Stimulated activated CD4-positive, alpha-beta T cell treated with anti-CD3 and anti-CD28 coated beads, TNF-alpha, amount 100 ng/mL, for 48 hours (primary cell): ENCODE data around the gene SFMBT2.

ENCODE experiments used
- DNase-seq, 3 donors: peaks; one replicate each; pipeline ENCODE4 v3.0.0-alpha.2; 2020; ENCODE audit warnings: low read depth in 3 of 3

The SFMBT2 gene

DNA sequence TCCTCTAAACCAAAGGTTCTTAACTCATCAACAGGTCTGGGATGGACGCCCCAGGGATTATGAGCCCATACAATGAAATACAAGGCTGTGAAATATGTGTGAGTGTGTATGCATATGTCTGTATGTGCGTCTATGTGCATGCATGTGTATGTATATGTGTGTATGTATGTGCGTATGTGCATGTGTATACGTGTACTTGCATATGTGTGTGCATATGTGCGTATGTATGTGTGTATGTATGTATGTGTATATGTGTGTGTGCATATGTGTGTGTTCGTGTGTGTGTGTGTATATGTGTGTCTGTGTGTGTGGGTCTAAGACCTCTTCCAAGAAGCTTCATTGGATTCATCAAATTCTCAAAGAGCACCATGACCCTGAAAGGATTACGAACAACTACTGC lies 112.3 kb downstream of the SFMBT2 start:
- DNase-seq: no peak

DNA sequence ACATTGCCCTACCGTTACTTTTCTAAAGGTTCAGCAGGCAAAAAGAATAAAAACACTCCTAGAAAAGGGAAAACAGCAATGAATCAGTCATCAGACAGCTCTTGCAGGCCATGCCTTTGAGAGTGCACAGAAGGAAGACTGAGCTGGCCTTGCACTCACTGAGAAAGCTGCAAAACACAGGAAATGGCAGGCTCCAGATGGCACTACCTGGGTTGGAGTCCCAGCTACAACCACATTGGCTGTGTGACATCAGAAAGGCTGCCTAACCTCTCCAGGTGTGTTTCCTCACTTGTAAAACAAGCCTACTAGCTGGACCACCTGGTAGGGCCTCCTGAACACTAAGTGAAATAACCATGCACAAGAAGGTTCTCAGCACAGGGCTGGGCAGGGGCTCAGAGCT lies 113.7 kb downstream of the SFMBT2 start:
- DNase-seq: no peak

DNA sequence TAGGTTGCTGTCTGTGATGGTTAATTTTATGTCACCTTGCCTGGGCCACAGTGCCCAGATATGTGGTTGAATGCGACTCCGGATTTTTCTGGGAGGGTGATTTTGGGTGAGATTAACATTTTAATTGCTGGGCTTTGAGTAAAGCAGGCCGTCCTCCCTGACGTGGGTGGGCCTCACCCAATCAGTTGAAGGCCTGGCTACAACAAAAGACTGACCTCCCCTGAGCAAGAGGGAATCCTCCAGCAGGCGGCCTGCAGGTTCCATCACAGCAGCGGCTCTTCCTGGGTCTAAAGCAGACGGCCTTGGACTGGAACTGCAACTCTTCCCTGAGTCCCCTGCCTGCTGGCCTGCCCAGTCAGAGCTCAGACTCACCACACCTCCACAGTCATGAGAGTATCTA lies 114.2 kb downstream of the SFMBT2 start:
- DNase-seq: no peak

DNA sequence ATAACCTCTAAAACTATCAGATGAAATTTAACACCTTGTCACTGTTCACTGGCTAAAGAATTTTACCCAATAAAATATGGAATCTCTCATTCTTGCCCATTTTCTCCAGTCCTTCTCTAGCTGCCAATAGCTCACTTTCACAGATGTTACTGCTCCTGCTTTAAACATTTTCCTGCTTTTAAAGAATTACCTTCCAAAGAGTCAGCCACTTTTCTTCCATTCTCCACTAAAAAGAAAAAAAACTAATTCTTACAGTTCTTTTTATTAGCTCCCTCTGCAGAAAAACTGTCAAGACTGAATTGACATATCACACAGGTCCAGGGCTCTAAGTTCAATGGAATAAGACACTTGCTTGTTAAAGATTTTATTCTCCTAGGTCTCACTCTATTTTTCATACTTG lies 114.8 kb downstream of the SFMBT2 start:
- DNase-seq: no peak

DNA sequence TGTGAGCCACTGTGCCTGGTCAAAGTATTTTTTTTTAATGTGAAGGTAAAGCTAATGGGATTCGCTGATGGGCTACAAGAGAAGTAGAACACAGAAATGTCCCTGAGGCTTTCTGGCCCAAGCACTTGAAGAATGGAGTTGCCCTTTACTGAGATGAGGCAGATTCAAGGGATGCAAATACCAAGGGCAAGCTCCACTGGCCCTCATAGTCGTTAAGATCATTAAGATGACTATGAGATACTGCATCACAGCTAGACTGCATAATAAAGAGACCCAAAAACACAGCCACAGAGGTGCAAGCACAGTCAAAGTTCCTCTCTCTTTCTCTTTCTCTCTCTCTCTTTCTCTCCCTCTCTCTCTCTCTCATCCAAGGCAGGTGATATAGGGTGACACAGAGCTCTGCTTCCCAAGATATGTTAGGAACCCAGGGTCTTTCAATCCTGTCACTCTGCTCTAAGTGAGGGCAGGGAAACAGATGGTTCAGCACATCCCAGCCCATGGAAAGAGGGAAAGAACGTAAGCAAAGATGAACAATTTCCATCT lies 117.4 kb downstream of the SFMBT2 start:
- no peak for DNase-seq

DNA sequence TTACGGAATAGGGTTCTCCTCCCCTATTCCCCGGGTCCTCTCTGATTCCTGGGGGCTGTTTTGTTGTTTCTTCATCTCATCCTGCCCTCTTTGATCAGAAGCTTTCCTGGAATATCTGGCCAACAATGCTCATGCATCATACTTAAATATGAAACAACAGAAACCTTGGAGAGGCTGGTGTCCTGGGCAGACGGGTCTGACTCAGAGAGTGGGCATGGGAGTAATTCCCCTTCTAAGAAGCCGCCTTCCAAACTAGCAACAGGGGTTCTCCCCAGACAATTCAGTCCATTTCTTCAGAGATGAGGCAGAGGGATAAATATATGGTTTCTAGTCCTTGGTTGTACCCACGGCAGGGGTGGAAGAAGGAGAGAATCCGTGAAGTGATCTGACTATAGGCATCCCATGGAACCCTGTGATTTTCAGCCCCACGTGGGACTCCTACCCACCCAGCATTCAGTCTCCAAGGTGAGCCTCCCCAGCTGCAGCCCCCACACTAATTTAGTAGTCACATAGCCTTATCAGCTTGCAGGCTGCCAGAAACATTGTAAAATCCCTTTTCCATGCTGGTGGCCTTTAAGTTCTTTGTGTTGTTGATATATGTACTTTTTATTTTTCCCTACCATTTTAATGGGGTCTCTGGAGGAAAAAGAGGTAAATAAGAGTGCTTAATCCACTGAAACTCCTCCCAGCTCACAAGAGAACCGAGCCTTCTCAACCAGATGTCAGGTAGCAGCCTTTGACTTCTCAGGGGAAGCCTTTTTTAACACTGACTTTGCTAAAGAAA lies 119.2 kb downstream of the SFMBT2 start:
- no peak for DNase-seq

DNA sequence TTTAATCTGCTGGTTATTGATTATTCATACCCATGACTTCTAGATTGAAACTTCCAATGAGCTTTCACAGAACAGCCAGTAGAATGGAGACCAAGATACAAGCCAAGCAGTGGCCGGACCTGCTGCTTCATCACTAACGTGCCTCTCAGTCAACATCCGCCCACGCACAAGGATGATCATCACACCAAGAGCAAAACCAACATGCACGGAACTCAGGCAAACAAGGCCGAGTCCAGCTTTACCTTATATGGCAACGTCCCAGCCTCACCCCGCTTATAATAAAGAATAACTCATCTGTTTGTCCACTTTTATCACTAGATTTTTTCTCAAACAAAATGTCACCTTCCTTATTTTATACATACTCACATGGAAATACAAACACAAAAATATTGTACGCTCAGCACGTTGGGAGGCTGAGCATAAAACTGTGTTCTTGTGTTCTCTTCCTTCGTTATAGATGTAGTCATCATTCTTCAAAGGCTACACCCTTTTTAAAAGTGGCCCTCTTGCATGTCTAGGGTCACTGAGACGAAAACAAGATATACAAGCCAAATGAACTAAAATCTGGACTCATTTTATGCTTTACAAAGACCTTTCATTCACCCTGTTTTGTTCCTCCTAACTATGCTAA lies 122.7 kb downstream of the SFMBT2 start:
- peak in 1 of 3 donors; percentile 47 for DNase-seq

DNA sequence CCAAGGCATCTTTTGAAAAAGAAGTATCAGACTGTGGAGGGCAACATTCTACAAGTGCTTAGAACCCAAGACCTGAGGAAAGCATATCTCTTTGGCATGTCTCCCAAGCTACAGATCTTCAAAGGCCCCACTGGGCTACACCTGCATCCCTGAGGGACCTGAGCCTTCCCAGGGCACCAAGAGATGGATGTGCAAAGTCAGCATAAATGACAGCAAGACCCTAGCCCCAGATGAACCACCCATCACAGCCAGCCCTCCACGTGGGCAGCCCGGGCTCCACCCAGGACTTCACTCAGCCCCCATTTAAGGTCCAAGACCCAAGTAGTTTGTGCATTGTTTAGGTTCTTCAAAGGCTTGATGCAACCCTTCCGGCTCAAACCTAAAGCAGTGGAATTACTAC lies 123.5 kb downstream of the SFMBT2 start:
- DNase-seq: no peak

DNA sequence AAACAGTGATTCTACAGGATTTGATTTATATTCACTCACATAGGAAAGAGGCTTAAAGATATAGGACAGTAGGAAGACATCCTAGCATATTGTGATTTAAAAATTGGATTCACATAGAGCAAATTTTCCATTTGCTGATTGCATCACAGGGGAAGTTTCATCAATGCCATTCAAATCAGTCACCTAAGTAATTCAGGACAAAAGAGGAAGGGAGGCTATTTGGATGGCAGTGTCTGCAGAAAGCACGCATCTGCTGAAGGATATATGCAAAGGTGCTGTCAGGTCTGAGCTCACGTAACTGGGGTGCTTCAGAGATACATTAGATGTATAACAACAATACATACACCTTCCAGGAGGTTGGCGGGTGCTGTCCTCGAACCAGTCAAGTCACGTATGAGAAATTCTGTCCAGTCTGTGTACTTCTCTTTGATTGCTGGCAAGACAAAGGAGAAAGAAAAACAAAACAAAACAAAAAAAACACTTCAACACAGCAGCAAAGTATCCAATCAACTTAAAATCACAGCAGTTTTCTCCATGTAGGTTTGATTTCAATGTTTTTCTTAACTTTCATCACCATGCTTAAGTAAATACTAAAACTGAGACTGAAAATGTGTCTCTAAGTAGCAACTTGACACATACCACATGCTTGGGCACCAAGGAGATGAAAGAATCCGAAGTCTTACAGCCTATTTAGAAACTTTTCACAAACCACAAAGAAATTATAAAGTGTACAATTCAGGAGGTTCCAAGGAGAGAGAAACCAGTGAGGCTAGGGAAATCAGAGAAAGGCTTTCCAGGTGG lies 125.1 kb downstream of the SFMBT2 start:
- no peak for DNase-seq

DNA sequence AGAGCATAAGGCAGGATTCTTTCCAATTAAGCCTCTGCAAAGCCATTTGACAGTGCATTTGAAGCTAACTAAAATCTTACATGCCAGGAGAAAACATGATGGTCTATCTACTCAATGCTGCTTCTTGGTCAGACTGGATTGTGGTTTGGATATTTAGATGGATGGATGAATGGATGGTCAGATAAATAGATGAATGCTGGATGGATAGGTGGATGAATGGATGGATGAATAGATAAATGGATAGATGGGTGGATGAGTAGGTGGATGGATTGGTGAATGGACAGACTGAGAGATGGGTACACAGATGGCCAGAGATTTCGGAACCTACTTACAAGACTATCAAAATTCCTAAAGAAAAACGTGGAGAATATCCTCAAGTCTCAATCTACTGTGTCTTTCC lies 127.6 kb downstream of the SFMBT2 start:
- no peak for DNase-seq

DNA sequence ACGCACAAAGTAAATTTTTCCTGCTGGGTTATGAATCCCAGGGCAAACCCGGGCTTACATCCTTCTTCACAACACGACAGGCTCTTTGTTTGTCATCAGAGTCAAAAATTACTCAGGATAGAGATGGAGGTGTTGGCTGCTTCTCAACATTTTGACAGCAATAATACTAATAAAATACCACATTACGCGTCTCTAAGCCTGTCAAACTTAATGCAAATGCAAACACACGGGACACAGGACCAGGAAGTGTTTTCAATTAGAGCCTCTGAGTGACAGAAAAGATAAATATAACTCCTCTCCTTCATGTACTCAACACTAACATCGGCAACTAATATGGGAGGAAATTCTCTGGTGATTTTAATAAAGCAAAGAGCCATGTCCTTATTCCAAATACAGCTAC lies 128.4 kb downstream of the SFMBT2 start:
- no peak for DNase-seq

DNA sequence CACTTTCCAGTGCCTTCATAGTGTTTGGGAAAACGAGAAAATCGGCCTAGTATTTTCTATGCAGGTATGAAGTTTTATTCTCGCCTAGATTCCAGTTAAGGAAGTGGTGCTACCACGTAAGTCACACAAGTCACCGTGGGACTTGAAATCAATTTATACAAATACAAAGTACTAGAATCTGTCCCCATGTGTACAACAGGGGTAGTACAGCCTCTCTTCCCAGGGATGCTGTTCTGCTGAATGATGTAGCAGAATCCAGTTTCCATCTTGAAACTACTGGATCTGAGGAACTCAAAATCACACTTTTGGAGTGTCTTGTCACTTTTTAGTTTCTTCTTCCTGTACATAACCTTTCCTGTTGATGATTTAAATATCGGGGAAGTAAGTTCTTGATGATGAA lies 129.4 kb downstream of the SFMBT2 start:
- no peak for DNase-seq

DNA sequence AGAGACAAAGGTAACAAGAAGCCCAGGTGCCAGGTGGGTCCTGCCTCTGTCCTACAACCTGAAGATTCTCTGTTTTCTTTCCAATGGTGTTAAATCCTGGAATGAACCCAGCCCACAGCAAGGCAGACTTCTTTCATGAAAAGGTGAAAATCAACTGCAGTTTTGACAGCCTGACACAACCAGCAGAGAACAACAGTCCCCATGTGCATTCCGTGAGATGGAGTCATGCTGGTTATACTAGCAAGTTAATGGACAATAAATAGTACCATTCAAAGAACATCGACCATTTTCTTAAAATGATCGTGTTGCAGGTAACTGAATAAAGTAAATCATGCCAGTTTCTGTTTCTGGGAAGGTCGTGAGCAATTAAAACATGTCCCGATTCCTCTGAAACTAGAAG lies 131.5 kb downstream of the SFMBT2 start:
- DNase-seq: no peak

DNA sequence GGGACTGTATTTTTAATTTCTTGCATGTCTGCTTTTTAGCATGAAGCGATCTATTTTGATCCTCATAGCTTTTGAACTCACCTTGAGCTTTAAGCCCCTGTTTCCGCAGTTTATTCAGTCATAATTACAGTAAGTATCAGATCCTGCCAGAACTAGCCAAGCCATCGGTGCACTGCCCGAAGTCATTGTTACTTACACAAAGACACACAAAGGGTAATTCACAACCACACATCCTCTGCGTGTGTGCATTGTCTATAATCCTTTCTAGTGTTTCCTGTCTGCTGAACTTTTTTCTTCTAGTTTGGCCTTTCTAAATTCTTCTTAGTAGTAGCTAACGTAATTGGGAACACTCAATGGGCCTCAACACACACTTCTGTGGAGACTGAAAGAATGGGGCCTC lies 133.0 kb downstream of the SFMBT2 start:
- no peak for DNase-seq

DNA sequence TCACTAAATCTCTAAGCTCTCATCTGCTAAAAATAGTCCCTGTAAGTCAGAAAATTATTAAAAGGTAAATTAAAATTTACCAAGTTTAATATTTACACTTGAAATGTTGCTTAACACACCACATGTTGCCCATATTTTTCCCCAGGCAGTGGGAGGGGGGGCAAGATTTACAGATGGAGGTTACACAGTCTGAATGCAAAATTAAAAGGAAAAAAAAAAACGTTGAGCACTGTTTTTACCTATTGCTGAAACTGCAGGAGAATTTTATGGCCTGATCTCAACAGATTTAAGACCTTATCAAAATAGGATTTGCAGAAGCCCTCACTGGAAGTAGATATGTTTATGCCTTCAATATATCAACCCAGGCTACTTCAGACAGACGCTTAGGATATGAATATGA lies 133.4 kb downstream of the SFMBT2 start:
- DNase-seq: no peak

DNA sequence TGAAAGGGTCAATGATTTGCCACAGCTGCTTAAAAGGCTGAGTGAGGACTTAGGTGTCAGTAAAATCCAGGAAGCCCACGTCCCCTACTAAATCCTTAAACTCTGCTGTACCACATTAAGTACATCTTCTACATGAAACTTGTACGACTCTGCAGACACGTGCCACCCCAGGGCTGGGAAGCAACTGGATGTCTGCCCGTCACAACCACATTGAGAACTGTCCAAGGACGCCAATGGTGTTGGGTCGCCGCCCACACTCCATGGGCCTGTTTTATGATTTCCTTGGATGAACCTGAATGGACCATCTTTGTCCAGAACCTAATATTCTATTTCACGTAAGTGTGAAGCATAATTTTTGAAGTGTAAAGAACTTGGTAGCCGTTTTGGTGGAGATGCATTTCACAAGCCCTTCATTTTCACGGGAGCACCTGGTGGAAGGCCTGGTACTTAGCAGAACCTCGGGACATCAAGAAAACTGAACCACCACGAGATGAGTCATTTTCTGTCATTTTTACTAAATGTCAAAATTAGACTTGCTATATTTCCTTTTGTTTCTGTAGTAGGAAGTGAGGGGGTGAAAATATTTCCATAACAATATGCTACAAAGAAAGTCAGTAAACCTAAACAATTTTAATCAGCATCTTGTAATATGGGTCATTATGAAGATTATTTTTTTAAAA lies 134.9 kb downstream of the SFMBT2 start:
- DNase-seq: no peak

DNA sequence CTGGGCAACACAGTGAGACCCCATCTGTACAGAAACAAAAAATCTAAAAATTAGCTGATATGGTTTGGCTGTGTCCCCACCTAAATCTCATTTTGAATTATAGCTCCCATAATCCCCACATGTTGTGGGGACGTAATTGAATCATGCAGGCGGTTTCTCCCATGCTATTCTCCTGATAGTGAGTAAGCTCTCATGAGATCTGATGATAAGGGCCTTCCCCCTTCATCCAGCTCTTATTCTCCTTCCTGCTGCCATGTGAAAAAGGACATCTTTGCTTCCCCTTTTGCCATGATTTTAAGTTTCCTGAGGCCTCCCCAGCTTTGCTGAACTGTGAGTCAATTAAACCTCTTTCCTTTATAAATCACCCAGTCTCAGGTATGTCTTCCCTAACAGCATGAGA lies 136.5 kb downstream of the SFMBT2 start:
- DNase-seq: no peak

DNA sequence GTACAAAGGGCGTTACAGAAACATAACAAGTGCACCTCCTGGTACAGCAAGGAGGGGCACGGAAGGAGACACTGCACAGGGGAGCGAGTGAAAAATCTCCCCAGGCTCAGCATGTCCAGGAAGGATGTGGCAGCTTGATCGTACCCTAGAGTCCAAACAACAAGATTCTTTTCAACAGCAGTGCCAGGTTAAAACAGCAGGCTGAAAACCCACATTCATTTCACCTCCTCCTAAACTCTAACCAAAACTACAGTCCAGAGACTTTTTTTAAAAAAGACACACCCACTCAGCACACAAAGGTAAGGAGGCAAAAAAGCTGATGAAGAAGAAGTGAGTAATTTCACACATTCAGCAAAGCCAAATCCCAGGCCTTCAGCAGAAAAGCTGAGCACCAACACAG lies 138.8 kb downstream of the SFMBT2 start:
- no peak for DNase-seq

DNA sequence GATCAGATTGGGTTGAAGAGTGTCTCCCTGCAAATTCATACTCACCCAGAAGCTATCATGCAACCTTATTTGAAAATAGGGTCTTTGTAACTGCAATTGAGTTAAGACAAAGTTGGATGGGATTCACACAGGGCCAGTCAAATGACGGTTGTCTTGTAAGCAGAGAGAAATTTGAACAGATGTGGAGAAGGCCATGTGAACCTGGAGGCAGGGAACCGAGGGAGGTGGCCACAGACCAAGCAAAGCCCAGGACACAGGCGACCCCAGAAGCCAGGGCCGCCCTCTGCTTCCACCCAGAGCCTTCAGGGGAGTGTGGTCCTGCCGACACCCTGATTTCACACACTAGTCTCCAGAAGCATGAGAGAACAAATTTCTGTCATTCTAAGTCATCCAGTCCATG lies 140.8 kb downstream of the SFMBT2 start:
- DNase-seq: no peak

DNA sequence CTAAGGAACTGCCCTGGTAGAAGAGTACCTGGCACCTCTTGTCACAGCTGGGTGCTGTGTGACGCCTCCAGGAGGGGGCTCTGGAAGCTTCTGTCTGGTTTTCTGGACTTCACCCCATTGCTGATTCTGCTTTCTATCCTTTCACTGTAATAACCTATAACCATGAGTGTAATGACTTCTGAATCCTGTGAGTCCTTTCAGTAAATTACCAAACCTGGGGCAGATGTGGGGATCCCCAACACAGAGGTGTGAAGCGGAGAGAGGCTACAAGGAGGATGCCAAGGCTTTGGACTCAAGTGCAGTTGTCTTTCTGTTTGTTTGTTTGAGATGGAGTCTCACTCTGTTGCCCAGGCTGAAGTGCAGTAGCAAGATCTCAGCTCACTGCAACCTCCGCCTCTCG lies 143.7 kb downstream of the SFMBT2 start:
- no peak for DNase-seq

DNA sequence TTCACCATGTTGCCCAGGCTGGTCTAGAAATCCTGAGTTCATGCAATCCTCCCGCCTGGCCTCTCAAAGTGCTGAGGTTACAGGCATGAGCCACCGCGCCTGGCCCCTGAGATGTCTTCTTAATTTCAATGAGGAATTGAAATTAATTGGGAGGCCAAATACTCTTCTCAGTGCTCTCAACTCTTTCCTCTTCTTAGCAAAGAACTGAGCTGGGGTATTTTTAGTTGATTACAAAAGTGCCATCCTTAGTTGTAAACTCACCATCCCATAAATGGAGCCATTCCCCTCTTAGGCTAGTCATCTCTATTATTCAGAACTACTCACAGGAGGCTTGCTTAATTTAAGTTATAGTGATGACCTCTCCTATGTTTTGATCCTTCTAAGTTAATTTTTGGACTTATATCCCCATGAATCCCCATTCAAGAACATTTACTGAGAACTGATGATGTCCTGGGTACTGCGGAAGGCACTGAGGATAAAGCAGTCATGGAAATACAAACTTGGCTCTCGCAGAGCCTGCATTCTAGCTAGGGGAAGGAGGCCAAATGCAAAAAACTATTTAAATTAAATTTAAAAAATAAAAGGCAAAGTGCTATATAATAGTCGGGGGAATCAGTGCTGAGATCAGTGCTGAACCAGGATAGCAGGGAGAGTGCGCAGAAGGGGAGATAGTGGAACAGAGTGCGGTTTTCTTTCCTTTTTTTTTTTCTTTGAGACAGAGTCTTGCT lies 145.3 kb downstream of the SFMBT2 start:
- DNase-seq: no peak
